Lower lobe of right lung (tissue), 2 donors: ENCODE results near the gene COL6A3. TPM values are rescaled to one million over a fixed set of nuclear protein-coding genes. Genes with fewer than 3 reads are reported as not detected.

ENCODE experiments used
- ATAC-seq, 2 donors: fragments of 200-7000 bp; cut with Tn5 transposase; one replicate each; pipeline ENCODE4 v1.9.1; 2020 to 2022; ENCODE audit warnings: mild to moderate bottlenecking in 2 of 2, moderate library complexity in 2 of 2
- DNase-seq: peaks from one replicate; pipeline ENCODE4 v3.0.0-alpha.2; 2020
- H3K27ac ChIP-seq: fragments of 200-600 bp; one replicate; pipeline ENCODE4 v1.8.0; 2022
- H3K27me3 ChIP-seq: fragments of 200-600 bp; one replicate; pipeline ENCODE4 v1.8.0; 2022; ENCODE audit warnings: low read depth
- H3K36me3 ChIP-seq: fragments of 200-600 bp; one replicate; pipeline ENCODE4 v1.8.0; 2022; ENCODE audit warnings: mild to moderate bottlenecking
- H3K4me1 ChIP-seq: fragments of 200-600 bp; one replicate; pipeline ENCODE4 v1.8.0; 2022
- H3K4me3 ChIP-seq: fragments of 200-600 bp; one replicate; pipeline ENCODE4 v1.8.0; 2022; ENCODE audit warnings: mild to moderate bottlenecking
- H3K9me3 ChIP-seq: fragments of 200-600 bp; one replicate; pipeline ENCODE4 v1.8.0; 2022
- CTCF ChIP-seq: fragments of 200-600 bp; IDR thresholded peaks from one replicate; pipeline ENCODE4 v1.8.0; 2022; ENCODE audit warnings: antibody characterized with exemption, mild to moderate bottlenecking
- intact Hi-C: fragments of 100-400 bp; cut with DNase I; formaldehyde crosslinking; loops from one replicate; pipeline ENCODE4 v1.11.0; 2022
- total RNA-seq: library from RNA; stranded (reverse); fragmentation: NEBNext Ultra II Directional; extraction: Animal tissue kit (Norgen Biotek cat#: 25700); gene quantifications from one replicate; pipeline ENCODE4 v1.2.1, GENCODE V29; 2021
- donor health status: DM: no; HTN: yes; CAD: no; lungs with severe emphysema.

The COL6A3 gene
- total RNA-seq, 1 donor from 2014 or later, result 114 TPM

GRCh38 chr2:237312021-237312755 is 101.8 kb downstream of the COL6A3 start:
- intact Hi-C loops, result no loop called here
- peaks cover 24% of the 10 kb centered on the region for H3K4me1 ChIP-seq
- no peaks in the 10 kb centered on the region for H3K27me3 ChIP-seq
- H3K4me3 ChIP-seq, result no peak overlapping the region
- no peak for TF ChIP-seq CTCF
- no peak for DNase-seq
- no peaks in the 10 kb centered on the region for H3K36me3 ChIP-seq
- no peaks in the 10 kb centered on the region for H3K9me3 ChIP-seq
- H3K27ac ChIP-seq, result no peak overlapping the region
- no peak for ATAC-seq

GRCh38 chr2:237310515-237311114 is 103.3 kb downstream of the COL6A3 start:
- DNase-seq (no peak), ATAC-seq (no peak)
- no peaks in the 10 kb centered on the region for H3K27me3 ChIP-seq
- H3K4me1 ChIP-seq, result peaks cover 11% of the 10 kb centered on the region
- H3K9me3 ChIP-seq, result no peaks in the 10 kb centered on the region
- no peak overlapping the region for H3K27ac ChIP-seq
- H3K4me3 ChIP-seq, result no peak overlapping the region
- no peak for TF ChIP-seq CTCF
- intact Hi-C loops, result no loop called here
- H3K36me3 ChIP-seq, result no peaks in the 10 kb centered on the region

GRCh38 chr2:237309416-237309815 is 104.5 kb downstream of the COL6A3 start:
- no peak for ATAC-seq
- intact Hi-C loops, result no loop called here
- H3K4me1 ChIP-seq, result peaks cover under 1% of the 10 kb centered on the region
- no peak for DNase-seq
- no peaks in the 10 kb centered on the region for H3K36me3 ChIP-seq
- H3K27me3 ChIP-seq, result no peaks in the 10 kb centered on the region
- no peak overlapping the region for H3K27ac ChIP-seq
- TF ChIP-seq CTCF, result no peak
- H3K4me3 ChIP-seq, result no peak overlapping the region
- no peaks in the 10 kb centered on the region for H3K9me3 ChIP-seq

- no peaks in the 10 kb centered on the region for H3K9me3 ChIP-seq
- no peak for TF ChIP-seq CTCF
- peak in 1 of 2 donors; percentile 19 for ATAC-seq
- H3K27me3 ChIP-seq, result no peaks in the 10 kb centered on the region
- H3K36me3 ChIP-seq, result no peaks in the 10 kb centered on the region
- no peak for DNase-seq
- H3K4me3 ChIP-seq, result no peak overlapping the region
- intact Hi-C loops, result no loop called here
- H3K4me1 ChIP-seq, result no peaks in the 10 kb centered on the region
- no peak overlapping the region for H3K27ac ChIP-seq
Observed at GRCh38 chr2:237309011-237309410, 105.0 kb downstream of the COL6A3 start.

GRCh38 chr2:237307474-237307873 is 106.5 kb downstream of the COL6A3 start:
- Histone ChIP-seq H3K4me3 (no peak overlapping the region), H3K36me3 (no peaks in the 10 kb centered on the region), H3K27ac (no peak overlapping the region), H3K4me1 (no peaks in the 10 kb centered on the region), H3K9me3 (no peaks in the 10 kb centered on the region), H3K27me3 (no peaks in the 10 kb centered on the region)
- no peak for TF ChIP-seq CTCF
- no peak for ATAC-seq
- intact Hi-C loops, result no loop called here
- DNase-seq, result no peak
